HEK293 (cell line): ENCODE measurements around the gene ADM2.

Experiments used
- KLF16 ChIP-seq: fragments of 450-650 bp; formaldehyde crosslinking; IDR thresholded peaks from 2 replicates; pipeline ENCODE4 v1.5.1; 2017; ENCODE audit warnings: missing biosample characterization, missing genetic modification characterization
- ZBTB1 ChIP-seq: fragments of 450-650 bp; formaldehyde crosslinking; IDR thresholded peaks from 2 replicates; pipeline ENCODE4 v1.5.1; 2016; ENCODE audit warnings: missing biosample characterization, missing genetic modification characterization
- ZNF639 ChIP-seq: fragments of 450-650 bp; formaldehyde crosslinking; IDR thresholded peaks from 2 replicates; pipeline ENCODE4 v1.5.1; 2016; ENCODE audit warnings: missing biosample characterization, missing genetic modification characterization

GRCh38 chr22:50454556-50455075, 26.7 kb upstream of the ADM2 start:
- no peak for TF ChIP-seq KLF16 (tag by site-specific recombination)
- TF ChIP-seq ZNF639, result no peak
- no peak for TF ChIP-seq ZBTB1 (tag by site-specific recombination)
